ENCODE data around the gene CHSY1.

DNA sequence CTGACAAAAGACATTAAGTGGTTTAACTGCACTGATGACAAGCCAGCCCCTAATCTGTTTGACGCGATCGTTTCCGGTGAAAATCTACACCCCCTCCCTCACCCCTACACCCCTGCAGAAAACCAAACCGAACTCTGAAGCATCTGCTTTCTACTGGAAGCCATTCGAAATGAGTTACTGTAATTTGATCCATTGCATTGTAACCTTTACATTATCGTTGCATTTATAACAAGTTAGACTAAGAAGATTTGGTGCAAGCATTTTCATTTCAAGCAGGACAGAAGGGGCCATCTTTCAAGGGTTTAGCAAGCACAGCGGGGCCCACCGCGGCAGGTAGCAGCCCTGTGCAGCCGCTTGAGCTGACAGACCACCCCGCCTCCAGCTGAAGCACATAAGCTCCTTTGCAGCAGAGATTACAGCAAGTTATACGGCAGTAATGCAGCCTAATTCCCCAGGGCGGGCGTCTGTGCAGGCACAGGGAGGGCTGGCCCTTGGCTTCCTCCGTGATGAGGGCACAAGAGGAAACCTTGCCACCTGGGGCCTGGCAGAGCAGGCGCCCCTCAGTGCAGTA, 79.3 kb downstream of the CHSY1 start:
- TF ChIP-seq, protein P1, sequence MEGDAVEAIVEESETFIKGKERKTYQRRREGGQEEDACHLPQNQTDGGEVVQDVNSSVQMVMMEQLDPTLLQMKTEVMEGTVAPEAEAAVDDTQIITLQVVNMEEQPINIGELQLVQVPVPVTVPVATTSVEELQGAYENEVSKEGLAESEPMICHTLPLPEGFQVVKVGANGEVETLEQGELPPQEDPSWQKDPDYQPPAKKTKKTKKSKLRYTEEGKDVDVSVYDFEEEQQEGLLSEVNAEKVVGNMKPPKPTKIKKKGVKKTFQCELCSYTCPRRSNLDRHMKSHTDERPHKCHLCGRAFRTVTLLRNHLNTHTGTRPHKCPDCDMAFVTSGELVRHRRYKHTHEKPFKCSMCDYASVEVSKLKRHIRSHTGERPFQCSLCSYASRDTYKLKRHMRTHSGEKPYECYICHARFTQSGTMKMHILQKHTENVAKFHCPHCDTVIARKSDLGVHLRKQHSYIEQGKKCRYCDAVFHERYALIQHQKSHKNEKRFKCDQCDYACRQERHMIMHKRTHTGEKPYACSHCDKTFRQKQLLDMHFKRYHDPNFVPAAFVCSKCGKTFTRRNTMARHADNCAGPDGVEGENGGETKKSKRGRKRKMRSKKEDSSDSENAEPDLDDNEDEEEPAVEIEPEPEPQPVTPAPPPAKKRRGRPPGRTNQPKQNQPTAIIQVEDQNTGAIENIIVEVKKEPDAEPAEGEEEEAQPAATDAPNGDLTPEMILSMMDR (conservative IDR thresholded peaks at IDR 0.05; ENCODE audit: low read depth, low read length) = no peak
- no peak for TF ChIP-seq EZH2 (IDR thresholded peaks at IDR 0.05; ENCODE audit: borderline replicate concordance, low read depth, low read length, poor library complexity, severe bottlenecking)
